GM19372 (cell line): ENCODE results near the gene YWHAH.
"Not testable (repeated sequence)": the region's sequence is repeated elsewhere in the genome, so short reads cannot be mapped to it uniquely, and the experiment has no call there.

Experiments used
- ATAC-seq: cut with Tn5 transposase; IDR thresholded peaks from one replicate; pipeline ENCODE4 v1.9.1; 2021; ENCODE audit warnings: mild to moderate bottlenecking, low read depth, moderate library complexity; ENCODE audit not compliant: unreplicated experiment

YWHAH gene

DNA sequence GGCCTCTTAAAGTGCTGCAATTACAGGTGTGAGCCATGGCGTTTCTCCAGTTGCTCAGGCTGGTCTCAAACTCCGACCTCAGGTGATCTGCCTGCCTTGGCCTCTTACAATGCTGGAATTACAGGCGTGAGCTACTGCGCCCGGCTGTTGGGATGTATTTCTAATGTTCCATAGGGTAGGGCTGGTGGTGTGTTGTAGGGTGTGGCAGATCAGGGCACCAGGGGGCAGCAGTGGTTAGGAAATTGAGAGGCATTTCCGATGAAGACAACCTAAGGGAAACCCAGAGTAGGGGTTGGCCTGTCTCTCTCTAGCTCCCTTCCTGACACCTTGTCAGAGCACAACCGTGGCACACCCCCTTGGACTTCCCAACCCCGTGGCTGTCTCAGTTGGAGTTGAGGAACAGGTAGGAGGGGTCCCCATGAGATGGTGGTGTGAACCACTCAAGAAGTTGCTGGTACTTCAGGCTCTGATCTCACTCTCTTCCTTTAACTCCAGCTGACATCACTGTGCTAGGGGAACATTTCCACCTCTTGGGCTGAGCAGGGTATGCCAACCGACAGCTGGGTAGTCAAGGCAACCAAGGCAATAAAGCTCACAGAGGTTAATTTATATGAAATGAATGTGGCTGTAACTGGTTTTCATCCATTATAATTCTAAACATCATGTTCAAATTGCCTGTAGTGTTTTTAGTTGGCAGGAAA, 33.0 kb downstream of the YWHAH start:
- no peak for ATAC-seq

DNA sequence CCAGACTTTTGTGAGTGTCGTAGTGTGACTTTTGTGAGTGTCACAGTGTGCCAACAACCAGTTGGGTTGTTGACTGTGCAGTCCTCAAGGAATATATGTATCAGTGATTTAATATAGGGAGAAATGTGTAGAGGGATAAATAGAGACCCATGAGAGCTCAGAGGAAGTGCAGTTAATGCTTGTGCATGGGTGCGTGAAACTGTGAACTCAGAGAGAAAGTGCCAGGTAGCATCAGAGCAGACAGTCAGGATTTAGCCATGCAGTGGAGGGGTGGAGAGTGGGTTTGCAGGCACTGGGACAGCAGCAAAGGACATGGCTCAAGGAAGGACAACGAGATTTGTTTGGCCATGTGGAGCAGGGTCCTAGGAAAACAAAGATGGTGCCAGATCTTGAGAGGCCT, 33.6 kb downstream of the YWHAH start:
- no peak for ATAC-seq

DNA sequence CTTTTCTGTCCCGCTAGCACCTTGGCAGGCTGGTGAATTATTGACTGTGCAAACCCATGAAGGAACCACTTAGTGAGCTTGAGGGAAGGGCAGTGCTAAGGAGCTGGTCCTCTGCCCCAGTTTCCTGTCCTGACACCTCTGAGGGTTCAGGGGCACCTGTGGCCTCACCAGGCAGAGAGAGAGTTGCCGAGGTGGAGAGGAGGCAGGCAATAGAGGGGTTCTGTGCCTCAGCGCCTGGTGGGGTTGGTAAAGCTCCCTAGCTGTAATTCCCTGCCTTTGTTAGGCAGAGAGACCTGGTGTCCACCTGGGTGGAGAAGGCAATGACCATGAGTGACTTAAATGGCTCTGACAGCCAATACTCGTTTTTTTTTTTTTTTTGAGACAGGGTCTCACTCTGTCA, 36.3 kb downstream of the YWHAH start:
- ATAC-seq = no peak

DNA sequence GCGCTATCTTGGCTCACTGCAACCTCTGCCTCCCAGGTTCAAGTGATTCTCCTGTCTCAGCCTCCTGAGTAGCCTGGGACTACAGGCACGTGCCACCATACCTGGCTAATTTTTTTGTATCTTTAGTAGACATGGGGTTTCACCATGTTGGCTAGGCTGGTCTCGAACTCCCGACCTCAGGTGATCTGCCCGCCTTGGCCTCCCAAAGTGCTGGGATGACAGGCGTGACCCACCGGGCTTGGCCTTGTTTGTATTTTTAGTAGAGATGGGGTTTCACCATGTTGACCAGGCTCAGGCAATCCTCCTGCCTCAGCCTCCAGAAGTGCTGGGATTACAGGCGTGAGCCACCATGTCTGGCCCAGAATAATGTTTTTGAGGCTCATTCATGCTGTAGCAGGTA, 37.6 kb downstream of the YWHAH start:
- not testable (repeated sequence) for ATAC-seq

DNA sequence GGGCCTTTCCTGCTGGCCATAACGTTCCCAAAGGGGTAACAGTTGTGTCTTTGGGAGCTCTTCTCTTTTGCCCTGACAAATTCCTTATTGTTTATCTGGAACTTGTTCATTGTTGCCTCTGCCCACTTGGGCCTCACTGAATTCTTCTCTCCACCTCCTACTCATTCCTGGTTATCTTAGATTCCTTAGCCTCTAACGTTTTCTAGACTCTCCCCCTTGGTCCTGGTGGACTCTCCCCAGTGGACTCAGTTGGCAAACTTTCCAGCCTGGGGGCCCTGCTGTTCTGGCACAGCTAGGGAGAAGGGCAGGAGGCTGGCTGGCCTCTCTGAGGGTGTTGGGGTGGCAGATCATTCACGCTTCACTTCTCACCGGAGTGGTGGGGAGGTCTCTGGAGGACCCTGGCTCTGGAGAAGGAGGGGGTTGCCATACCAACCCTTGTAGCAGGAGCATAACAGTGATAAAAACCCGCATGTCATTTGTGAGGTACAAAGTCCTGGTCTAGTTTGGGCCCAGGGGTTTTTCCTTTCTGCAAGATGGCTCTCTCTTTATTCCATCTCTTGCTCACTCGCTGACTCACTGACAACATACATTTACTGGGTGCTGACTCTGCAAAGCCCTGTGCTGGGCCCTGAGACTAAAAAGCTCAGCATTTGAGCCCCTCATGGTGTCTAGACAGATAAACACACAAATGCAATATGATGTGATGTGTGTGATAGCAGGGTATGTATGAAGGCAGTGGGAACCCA, 39.7 kb downstream of the YWHAH start:
- no peak for ATAC-seq

DNA sequence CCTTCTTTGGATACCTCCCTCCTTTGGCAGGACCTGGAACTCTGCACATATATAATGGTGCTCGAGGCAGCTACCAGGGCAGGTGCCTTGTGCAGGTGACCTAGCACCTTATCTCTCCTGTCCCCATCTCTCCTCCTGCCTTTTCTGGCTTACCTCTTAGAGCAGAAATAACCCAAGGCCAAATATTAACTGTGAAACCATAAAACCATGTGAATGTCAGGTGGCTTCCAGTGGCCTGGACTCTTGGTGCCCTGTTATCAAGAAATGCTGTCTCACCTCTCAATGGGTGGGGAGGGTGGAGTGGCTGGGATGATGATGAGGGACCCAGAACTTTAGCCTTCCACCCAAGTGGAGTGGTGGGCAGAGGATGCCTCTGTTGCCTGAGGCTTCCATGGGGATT, 42.9 kb downstream of the YWHAH start:
- no peak for ATAC-seq

DNA sequence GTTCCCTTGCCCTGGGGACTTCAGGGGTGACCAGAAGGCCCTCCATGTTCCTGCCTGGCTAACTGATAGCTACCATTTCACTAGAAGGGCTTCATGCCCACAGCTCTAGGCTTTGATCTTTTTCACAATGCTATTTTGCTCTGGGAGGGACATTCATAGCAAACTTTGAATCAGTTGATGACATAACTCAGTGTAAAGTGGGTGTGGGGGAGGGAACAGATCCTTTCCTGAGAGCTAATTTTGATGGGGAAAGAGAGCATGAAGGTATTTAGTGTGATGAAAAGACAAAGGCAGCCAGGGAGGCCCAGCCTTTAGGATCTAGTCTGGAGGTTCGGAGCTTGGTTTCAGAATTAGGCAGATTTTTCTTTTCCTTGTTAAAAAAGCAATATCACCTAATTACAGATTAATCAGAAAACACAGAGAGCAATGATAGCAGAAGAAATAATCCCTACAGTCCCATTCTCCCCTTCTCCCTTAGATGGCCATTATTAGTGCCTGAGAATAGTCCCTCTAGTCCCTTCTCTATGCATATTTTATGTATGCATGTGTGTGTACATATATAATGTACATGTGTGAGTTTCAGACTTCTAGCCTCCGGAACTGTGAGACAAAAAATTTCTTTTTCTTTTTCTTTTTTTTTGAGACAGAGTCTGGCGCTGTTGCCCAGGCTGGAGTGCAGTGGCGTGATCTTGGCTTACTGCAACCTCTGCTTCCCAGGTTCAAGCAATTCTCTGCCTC, 46.9 kb downstream of the YWHAH start:
- ATAC-seq = no peak

DNA sequence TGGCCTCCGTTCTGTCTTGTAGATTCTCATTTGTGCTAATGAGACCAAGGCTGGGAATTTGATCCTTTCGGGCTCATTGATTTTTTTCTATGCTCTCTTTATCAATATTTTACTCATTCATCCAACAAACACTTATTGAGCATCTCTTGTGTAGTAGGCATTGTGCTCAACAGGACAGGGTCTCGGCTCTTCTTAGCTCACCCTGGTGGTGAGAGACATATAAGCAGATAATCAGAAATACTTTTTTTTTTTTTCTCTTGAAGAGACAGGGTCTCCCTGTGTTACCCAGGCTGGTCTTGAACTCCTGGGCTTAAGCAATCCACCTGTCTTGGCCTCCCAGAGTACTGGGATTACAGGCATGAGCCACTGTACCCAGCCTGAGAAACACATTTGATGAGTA, 50.7 kb downstream of the YWHAH start:
- no peak for ATAC-seq

DNA sequence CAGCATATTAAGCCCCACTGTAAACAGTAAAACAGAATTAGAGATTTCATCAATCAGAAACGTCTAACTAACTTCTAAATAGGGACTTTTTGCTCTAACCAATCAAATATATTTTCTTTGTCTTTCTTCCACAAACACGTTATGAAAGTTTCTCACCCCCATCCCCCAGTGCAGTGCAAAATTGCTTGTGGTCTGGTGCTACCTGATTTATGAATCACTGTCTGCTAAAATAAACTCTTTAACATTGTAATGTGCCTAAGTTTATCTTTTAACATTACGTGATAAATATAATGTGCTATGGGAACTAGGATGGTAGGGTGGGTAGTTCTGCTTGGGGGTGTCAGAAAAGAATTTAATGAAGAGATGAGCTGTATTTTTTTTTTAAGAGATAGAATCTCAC, 51.5 kb downstream of the YWHAH start:
- no peak for ATAC-seq

DNA sequence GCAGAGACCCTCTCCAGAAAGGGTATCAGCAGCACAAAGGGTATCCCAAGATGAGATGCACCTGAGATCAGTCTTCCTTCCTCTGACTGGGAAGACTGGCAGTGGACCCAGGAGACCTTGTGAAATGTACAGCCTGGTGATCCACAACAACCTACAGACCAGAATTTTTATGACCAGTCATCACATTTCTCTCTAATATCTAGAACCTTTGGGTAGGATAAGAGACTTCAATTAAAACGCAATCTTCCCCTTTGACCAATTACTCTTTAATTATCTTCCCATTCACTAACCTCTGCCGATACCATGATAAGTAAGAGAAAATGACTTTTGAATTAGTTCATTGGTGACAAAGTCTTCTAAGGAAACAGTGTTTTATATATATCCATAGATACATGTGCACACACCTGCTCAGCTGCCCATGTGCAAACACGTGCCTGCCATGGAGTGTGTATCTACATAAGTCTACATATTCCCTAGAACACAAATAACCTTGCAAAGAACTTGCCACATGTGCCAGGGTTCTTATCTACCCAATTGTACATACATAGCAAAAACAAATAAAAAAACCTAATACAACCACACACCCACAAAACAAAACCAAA, 54.5 kb downstream of the YWHAH start:
- ATAC-seq = no peak

DNA sequence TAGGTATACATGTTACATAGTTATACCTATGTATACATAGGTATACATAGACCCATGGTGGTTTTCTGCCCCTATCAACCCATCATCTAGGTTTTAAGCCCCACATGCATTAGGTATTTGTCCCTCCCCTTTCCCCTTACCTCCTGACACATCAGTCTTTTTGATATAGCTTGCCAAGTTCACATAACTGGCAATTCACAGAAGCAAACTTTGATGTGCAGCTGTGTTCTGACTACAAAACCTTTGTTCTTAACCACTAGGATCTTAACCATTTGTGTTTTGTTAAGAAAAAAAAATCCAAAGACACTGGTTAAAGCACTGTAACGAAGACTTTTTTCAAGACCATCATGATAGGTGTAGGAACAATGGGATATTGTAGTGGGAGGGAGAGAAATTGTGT, 55.8 kb downstream of the YWHAH start:
- ATAC-seq = no peak

DNA sequence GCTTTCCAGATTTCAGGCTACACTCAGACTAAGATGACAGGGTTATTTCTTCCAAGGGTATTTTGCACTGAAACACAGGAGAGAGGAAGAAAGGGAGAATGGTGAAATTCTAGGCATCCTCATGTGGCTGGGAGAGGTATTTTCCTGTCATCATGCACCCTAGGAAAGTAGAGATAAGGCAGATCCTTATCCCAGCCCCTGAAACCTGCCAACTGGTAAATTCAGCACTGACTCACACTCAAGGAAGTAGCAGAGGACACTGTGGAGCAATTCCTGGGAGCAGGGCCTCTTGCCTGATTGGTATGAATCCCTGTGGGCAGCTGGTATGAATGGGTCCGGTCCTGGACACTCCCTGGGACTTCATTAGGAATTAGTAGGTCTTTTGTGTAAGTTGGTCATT, 61.1 kb downstream of the YWHAH start:
- ATAC-seq = no peak
